Small intestine (tissue), 7 donors: ENCODE data around the gene ELP1. TPM values are rescaled to one million over a fixed set of nuclear protein-coding genes. Genes with fewer than 3 reads are reported as not detected.
A peak's percentile ranks its signal among the peaks of the same experiment; 100 is the strongest.

ENCODE experiments used
- DNase-seq, 2 donors: peaks; one replicate each; pipeline versions ENCODE4 v3.0.0 to v3.0.0-alpha.2; 2013
- FAIRE-seq: peaks from 2 replicates; lab custom pipeline; 2012; peaks lifted over from hg19 to GRCh38; lab: Jason Lieb, UNC
- H3K27ac ChIP-seq, 3 donors: one replicate each; pipeline ENCODE4 v1.5.1; 2013; ENCODE audit warnings: low read length in 2 of 3, mild to moderate bottlenecking in 2 of 3, control low read depth in 1 of 3, inconsistent platforms in 1 of 3, low read depth in 1 of 3, moderate library complexity in 1 of 3
- H3K27me3 ChIP-seq, 3 donors: one replicate each; pipeline ENCODE4 v1.6.1; 2013; ENCODE audit warnings: low read length in 3 of 3, inconsistent platforms in 1 of 3; ENCODE audit not compliant: control insufficient read depth in 3 of 3, insufficient read depth in 3 of 3
- H3K36me3 ChIP-seq, 3 donors: one replicate each; pipeline ENCODE4 v1.6.1; 2013; ENCODE audit warnings: low read length in 3 of 3, inconsistent platforms in 1 of 3, low read depth in 1 of 3, mild to moderate bottlenecking in 1 of 3, moderate library complexity in 1 of 3; ENCODE audit not compliant: control insufficient read depth in 3 of 3, insufficient read depth in 2 of 3
- H3K4me1 ChIP-seq, 3 donors: one replicate each; pipeline ENCODE4 v1.6.1; 2013; ENCODE audit warnings: low read length in 2 of 3, inconsistent platforms in 1 of 3, low read depth in 1 of 3, mild to moderate bottlenecking in 1 of 3, moderate library complexity in 1 of 3; ENCODE audit not compliant: control insufficient read depth in 3 of 3, insufficient read depth in 2 of 3
- H3K4me3 ChIP-seq, 3 donors: one replicate each; pipeline ENCODE4 v1.5.1; 2013; ENCODE audit warnings: low read length in 3 of 3, control low read depth in 1 of 3, inconsistent platforms in 1 of 3, low read depth in 1 of 3, mild to moderate bottlenecking in 1 of 3, moderate library complexity in 1 of 3
- H3K9me3 ChIP-seq, 2 donors: one replicate each; pipeline ENCODE4 v1.6.1; 2013; ENCODE audit warnings: low read depth in 1 of 2, low read length in 1 of 2; ENCODE audit not compliant: control insufficient read depth in 2 of 2, insufficient read depth in 1 of 2
- WGBS, 3 donors: extraction: QIAGEN DNeasy Blood & Tissue Kit; methylation state at CpG; one replicate each; pipeline ENCODE4 v1.1.7; 2013; 5-methylcytosine and 5-hydroxymethylcytosine counted together
- polyA plus RNA-seq, 4 donors: library from polyadenylated mRNA; stranded (reverse) in 3 of 4; unstranded in 1 of 4; fragments of 200-250 nt in 3 of 4; fragments of 120-200 nt in 1 of 4; gene quantifications; one replicate each; pipeline versions ENCODE4 v1.2.1 to v1.2.3, GENCODE V29; 2013
- donor health status: healthy with polysubstance abuse.
- donor health status: control.
- donor health status: control.
- donor health status: Bipolar disorder and iron deficiency.
- donor health status: healthy.

Gene ELP1
- polyA plus RNA-seq, 4 donors, result 3.8 to 24.6 (median 11.4) TPM

- H3K9me3 ChIP-seq, result no peaks in the 10 kb centered on the region
- no peak overlapping the region for H3K27ac ChIP-seq
- WGBS, 3 donors, result 67 to 77% (median 73%) methylated on average over 7 of the region's 7 CpGs
- FAIRE-seq (no peak), DNase-seq (no peak)
- H3K27me3 ChIP-seq, result no peaks in the 10 kb centered on the region
- no peaks in the 10 kb centered on the region for H3K36me3 ChIP-seq
- no peak overlapping the region for H3K4me3 ChIP-seq
- H3K4me1 ChIP-seq, result no peaks in the 10 kb centered on the region
Observed at GRCh38 chr9:108861464-108861863, 72.5 kb downstream of the ELP1 start.

DNA sequence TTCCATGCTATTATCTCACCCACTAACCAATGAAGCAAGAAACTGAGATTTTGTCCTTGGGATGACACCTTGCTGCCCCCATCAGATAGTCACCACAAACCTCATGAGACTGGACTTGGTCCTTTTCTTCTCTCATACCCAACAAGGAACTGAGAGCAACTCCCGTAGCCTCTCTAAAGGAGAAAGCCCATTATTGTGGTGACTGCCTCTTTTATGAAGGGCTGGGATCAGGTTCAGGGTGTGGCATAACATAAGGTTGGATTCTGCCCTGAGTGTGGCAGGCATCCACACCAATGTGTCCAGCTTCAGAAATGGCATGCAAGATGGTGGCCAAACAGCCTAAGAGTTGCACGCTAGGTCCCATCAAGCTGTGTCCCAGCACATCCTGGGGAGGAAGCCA is 73.2 kb downstream of the ELP1 start:
- Histone ChIP-seq H3K9me3 (no peaks in the 10 kb centered on the region), H3K4me3 (no peak overlapping the region), H3K36me3 (no peaks in the 10 kb centered on the region), H3K27ac (no peak overlapping the region), H3K27me3 (no peaks in the 10 kb centered on the region), H3K4me1 (no peaks in the 10 kb centered on the region)
- no peak for FAIRE-seq
- DNase-seq, result peak in 1 of 2 donors; percentile 21
- 56 to 85% (median 84%) methylated on average over 2 of the region's 2 CpGs for WGBS, 3 donors

DNA sequence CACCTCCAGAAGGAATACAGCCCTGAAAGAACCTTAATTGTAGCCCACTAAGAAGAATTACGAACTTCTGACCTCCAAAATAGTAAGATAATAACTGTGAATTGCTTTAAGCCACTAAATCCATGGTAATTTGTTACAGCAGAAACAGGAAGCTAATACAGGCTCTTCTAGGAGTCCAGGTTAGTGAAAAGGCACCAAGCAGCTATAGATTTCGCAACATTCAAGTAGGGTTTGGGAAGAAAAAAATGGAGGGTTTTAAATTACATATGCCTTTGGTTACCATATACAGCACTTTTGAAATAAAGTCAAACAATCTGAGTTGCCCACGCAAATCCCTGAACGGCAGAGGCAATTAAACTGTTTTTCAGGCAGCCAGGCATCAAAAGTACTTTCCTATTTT is 73.6 kb downstream of the ELP1 start:
- H3K4me3 ChIP-seq, result no peak overlapping the region
- H3K27me3 ChIP-seq, result no peaks in the 10 kb centered on the region
- no peak for FAIRE-seq
- DNase-seq, result no peak
- WGBS, 3 donors, result 76 to 88% (median 84%) methylated on average over 4 of the region's 4 CpGs
- H3K27ac ChIP-seq, result no peak overlapping the region
- no peaks in the 10 kb centered on the region for H3K9me3 ChIP-seq
- H3K4me1 ChIP-seq, result no peaks in the 10 kb centered on the region
- no peaks in the 10 kb centered on the region for H3K36me3 ChIP-seq

DNA sequence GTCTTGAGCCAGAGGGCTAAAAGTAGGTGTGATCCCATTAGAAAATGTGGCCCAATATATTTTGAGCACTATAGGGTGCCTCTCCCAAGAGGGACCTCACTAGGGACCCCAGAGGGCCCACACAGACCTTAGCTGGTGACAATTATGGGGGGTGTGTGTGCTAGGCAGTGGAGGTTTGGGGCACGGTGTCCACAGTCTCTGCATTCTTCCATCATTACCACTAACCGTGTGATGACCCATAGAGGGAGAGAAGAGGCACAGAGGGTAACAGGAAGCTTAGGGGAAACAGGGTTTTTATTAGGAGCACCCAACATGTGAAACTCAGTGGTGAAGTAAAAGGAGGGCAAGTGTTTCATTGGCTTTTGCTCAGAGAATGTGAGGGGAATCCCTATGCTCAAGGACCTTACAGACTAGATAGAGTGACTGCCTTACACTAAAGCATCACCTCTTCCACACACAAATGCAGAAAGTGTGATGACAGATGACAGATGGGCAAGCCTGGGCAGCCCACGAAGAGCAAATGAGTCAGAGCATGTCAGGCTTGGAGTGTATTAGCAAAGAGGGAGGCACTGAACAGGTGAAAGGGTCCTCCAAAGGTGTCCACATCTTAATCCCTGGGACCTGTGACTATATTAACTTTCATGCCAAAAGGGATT is 74.3 kb downstream of the ELP1 start:
- FAIRE-seq, result no peak
- no peaks in the 10 kb centered on the region for H3K4me1 ChIP-seq
- H3K9me3 ChIP-seq, result no peaks in the 10 kb centered on the region
- H3K36me3 ChIP-seq, result no peaks in the 10 kb centered on the region
- 76 to 84% (median 81%) methylated on average over 3 of the region's 3 CpGs for WGBS, 3 donors
- H3K27me3 ChIP-seq, result no peaks in the 10 kb centered on the region
- no peak overlapping the region for H3K27ac ChIP-seq
- DNase-seq, result no peak
- H3K4me3 ChIP-seq, result no peak overlapping the region

GRCh38 chr9:108857572-108857971 is 76.4 kb downstream of the ELP1 start:
- Histone ChIP-seq H3K9me3 (no peaks in the 10 kb centered on the region), H3K27ac (no peak overlapping the region), H3K4me1 (no peaks in the 10 kb centered on the region), H3K4me3 (no peak overlapping the region), H3K36me3 (no peaks in the 10 kb centered on the region), H3K27me3 (no peaks in the 10 kb centered on the region)
- DNase-seq (no peak), FAIRE-seq (no peak)
- WGBS, 3 donors, result 92 to 95% (median 93%) methylated on average over 6 of the region's 6 CpGs

- Histone ChIP-seq H3K4me3 (no peak within 1 kb of the TSS), H3K27me3 (no peaks in the 10 kb centered on the region), H3K27ac (no peak within 1 kb of the TSS), H3K36me3 (no peaks in the 10 kb centered on the region), H3K4me1 (no peaks in the 10 kb centered on the region), H3K9me3 (no peaks in the 10 kb centered on the region)
- FAIRE-seq (no peak), DNase-seq (no peak)
- WGBS, 3 donors, result 67 to 83% (median 83%) methylated on average over 6 to 7 of the region's 7 CpGs
Observed at GRCh38 chr9:108855888-108856287, 78.0 kb downstream of the ELP1 start, which contains the start of gene ACTL7B. Gene ACTL7B, minus strand, starts transcription at chr9:108855986. Its CDS starts 56 bp downstream, at chr9:108855930.

- no peak overlapping the region for H3K4me3 ChIP-seq
- no peak overlapping the region for H3K27ac ChIP-seq
- no peaks in the 10 kb centered on the region for H3K36me3 ChIP-seq
- no peaks in the 10 kb centered on the region for H3K9me3 ChIP-seq
- no peaks in the 10 kb centered on the region for H3K27me3 ChIP-seq
- DNase-seq (no peak), FAIRE-seq (no peak)
- H3K4me1 ChIP-seq, result no peaks in the 10 kb centered on the region
- WGBS, 3 donors, result 95 to 98% (median 96%) methylated on average over 25 of the region's 25 CpGs
Observed at GRCh38 chr9:108855529-108855886, 78.4 kb downstream of the ELP1 start.

DNA sequence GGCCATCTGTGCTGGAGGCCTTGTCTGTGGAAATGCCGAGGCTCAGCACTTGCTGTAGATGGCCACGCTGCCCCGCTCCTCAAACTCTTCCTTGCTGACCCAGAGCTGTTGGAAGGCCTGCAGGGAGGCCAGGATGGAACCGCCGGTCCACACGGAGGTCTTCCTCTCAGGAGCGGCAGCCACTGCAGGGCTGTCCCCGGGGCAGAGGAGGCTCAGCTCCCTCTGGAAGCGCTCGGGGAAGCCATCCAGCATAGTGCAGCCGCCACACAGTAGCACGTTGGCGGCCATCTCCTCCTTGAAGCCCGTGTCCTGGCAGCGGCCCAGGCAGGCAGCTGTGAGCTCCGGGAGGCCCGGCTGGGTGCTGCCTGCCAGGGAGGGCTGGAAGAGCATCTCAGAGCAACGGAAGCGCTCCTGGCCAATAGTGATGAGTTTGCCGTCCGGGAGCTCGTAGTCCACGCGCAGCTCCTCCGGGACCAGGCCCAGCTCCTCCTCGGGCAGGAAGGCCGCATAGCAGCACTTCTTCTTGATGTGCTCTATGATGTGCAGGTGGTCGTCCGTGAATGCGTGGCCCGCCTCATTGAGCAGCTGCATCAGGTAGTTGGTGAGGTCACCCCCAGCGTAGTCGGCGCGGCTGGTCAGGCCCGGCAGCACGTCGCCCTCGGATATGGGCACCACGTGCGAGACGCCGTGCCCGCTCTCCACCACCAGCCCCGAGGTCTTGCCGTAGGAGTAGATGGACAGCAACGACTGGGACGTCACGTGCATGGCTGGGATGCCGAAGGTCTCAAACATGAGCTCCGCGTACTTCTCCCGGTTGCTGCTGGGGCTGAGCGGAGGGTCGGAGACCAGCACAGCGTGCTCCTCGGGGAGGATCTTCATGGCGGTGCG is 79.0 kb downstream of the ELP1 start:
- DNase-seq (no peak), FAIRE-seq (no peak)
- H3K4me3 ChIP-seq, result no peak overlapping the region
- no peaks in the 10 kb centered on the region for H3K36me3 ChIP-seq
- no peaks in the 10 kb centered on the region for H3K4me1 ChIP-seq
- no peaks in the 10 kb centered on the region for H3K27me3 ChIP-seq
- no peaks in the 10 kb centered on the region for H3K9me3 ChIP-seq
- WGBS, 3 donors, result 89 to 94% (median 92%) methylated on average over 58 to 59 of the region's 59 CpGs
- H3K27ac ChIP-seq, result no peak overlapping the region
